PC-9 (cell line): ENCODE measurements around the gene HDAC7. TPM values are rescaled to one million over a fixed set of nuclear protein-coding genes. Genes with fewer than 3 reads are reported as not detected.
A peak's percentile ranks its signal among the peaks of the same experiment; 100 is the strongest.

ENCODE experiments used
- BruUV-seq: library from RNA; stranded (reverse); fragments of 400-500 nt; replicated peaks from 2 replicates; lab custom pipeline; 2021; lab: Mats Ljungman, UMichigan
- CTCF ChIA-PET: fragments of 300-600 bp; sonication (Branson Sonifier 250); formaldehyde crosslinking; loops from one replicate; lab custom pipeline; 2022; ENCODE audit warnings: antibody characterized with exemption; lab: Charles Lee
- POLR2A ChIA-PET: fragments of 300-600 bp; sonication (Branson Sonifier 250); formaldehyde crosslinking; loops from one replicate; lab custom pipeline; 2022; ENCODE audit warnings: antibody characterized with exemption; ENCODE audit not compliant: unreplicated experiment; lab: Charles Lee
- DNase-seq, 2 experiments: peaks; one replicate each; pipeline versions ENCODE4 v3.0.0 to v3.0.0-alpha.2; 2015 to 2022; ENCODE audit warnings: mixed read lengths in 1 of 2
- H2AFZ ChIP-seq: fragments of 200-600 bp; sonication (generic); 2 replicates; pipeline ENCODE4 v1.8.1; 2017; ENCODE audit warnings: antibody characterized with exemption
- H3F3A ChIP-seq: fragments of 200-600 bp; sonication (generic); 2 replicates; pipeline ENCODE4 v1.8.1; 2017; ENCODE audit warnings: antibody characterized with exemption, mild to moderate bottlenecking, low read depth; ENCODE audit not compliant: insufficient read depth
- H3K27ac ChIP-seq: fragments of 200-600 bp; sonication (generic); 2 replicates; pipeline ENCODE4 v1.6.1; 2016; ENCODE audit warnings: mixed run types
- H3K27me3 ChIP-seq: fragments of 200-600 bp; sonication (generic); 2 replicates; pipeline ENCODE4 v1.6.1; 2016; ENCODE audit warnings: low read depth, mixed run types; ENCODE audit not compliant: insufficient read depth
- H3K36me3 ChIP-seq: fragments of 200-600 bp; sonication (generic); 2 replicates; pipeline ENCODE4 v1.6.1; 2016; ENCODE audit warnings: low read depth, mixed run types
- H3K4me1 ChIP-seq: fragments of 200-600 bp; sonication (generic); replicated peaks from 2 replicates; pipeline ENCODE4 v1.6.1; 2016; ENCODE audit warnings: mixed run types; ENCODE audit not compliant: insufficient read depth
- H3K4me2 ChIP-seq: fragments of 200-600 bp; sonication (generic); 2 replicates; pipeline ENCODE4 v1.6.1; 2017; ENCODE audit warnings: mixed run types
- H3K4me3 ChIP-seq: fragments of 200-600 bp; sonication (generic); 2 replicates; pipeline ENCODE4 v1.6.1; 2016; ENCODE audit warnings: mixed run types
- H3K79me2 ChIP-seq: fragments of 200-600 bp; sonication (generic); 2 replicates; pipeline ENCODE4 v1.6.1; 2017; ENCODE audit warnings: low read depth, mixed run types
- H3K9me2 ChIP-seq: fragments of 200-600 bp; sonication (generic); 2 replicates; pipeline ENCODE4 v1.8.1; 2017; ENCODE audit warnings: mild to moderate bottlenecking; ENCODE audit not compliant: insufficient read depth
- H3K9me3 ChIP-seq: fragments of 200-600 bp; sonication (generic); 2 replicates; pipeline ENCODE4 v1.8.1; 2016; ENCODE audit warnings: low read depth; ENCODE audit not compliant: insufficient read depth
- H4K20me1 ChIP-seq: fragments of 200-600 bp; sonication (generic); 2 replicates; pipeline ENCODE4 v1.8.1; 2017; ENCODE audit not compliant: insufficient read depth
- CTCF ChIP-seq: fragments of 200-600 bp; sonication (generic); conservative IDR thresholded peaks from 2 replicates; pipeline ENCODE4 v1.6.1; 2017; ENCODE audit warnings: mixed run types, antibody characterized with exemption, mild to moderate bottlenecking, moderate library complexity
- EZH2 ChIP-seq: fragments of 200-600 bp; sonication (generic); IDR thresholded peaks from 2 replicates; pipeline ENCODE4 v1.8.0; 2017; ENCODE audit warnings: antibody characterized with exemption, low read depth
- intact Hi-C: fragments of 100-400 bp; cut with micrococcal nuclease; formaldehyde crosslinking; loops from one replicate; pipeline ENCODE4 v1.10.0; 2022; ENCODE audit not compliant: unreplicated experiment
- total RNA-seq: library from RNA; stranded (reverse); gene quantifications from 2 replicates; pipeline ENCODE4 v1.2.3, GENCODE V29; 2021

HDAC7 gene
- total RNA-seq, 1 experiment from 2014 or later: 106 TPM

- Histone ChIP-seq H3F3A (peaks cover 45% of the 10 kb centered on the region), H2AFZ (no peak overlapping the region), H3K36me3 (no peaks in the 10 kb centered on the region), H3K4me2 (peak overlapping the region; percentile 55), H3K9me3 (no peaks in the 10 kb centered on the region), H3K9me2 (no peaks in the 10 kb centered on the region), H3K4me1 (peaks cover 68% of the 10 kb centered on the region), H3K79me2 (no peaks in the 10 kb centered on the region), H4K20me1 (no peaks in the 10 kb centered on the region), H3K27ac (peak overlapping the region; percentile 53), H3K4me3 (no peak overlapping the region), H3K27me3 (no peaks in the 10 kb centered on the region)
- no peak for TF ChIP-seq EZH2
- TF ChIP-seq CTCF: no peak
- BruUV-seq: no TSS peak
- ChIA-PET CTCF (interaction anchor here (0.7 to 3.0 kb wide), 3 partner anchors 25 to 40 kb away, joined by 3 to 29 read pairs (median 13); no protein-coding TSS in a partner anchor), POLR2A (interaction anchor here (0.5 to 1.2 kb wide), 3 partner anchors 9 to 770 kb away, joined by 3 to 9 read pairs (median 3); no protein-coding TSS in a partner anchor)
- DNase-seq: peak; percentile 71 to 97
- intact Hi-C loops: loop anchor here (1.0 kb wide), 2 partner anchors 10 to 15 kb away; no protein-coding TSS in a partner anchor
Observed at GRCh38 chr12:47768323-47768811, 51.3 kb downstream of the HDAC7 start.

GRCh38 chr12:47767216-47767724, 52.4 kb downstream of the HDAC7 start:
- ChIA-PET CTCF (interaction anchor here (0.7 to 3.0 kb wide), 8 partner anchors 9 to 70 kb away, joined by 3 to 29 read pairs (median 6); partner anchors contain the start of gene ENDOU), POLR2A (interaction anchor here (0.5 to 0.6 kb wide), 4 partner anchors 12 to 1501 kb away, joined by 3 to 8 read pairs (median 5); no protein-coding TSS in a partner anchor)
- intact Hi-C loops: loop anchor here (1.0 kb wide), 1 partner anchor 23 kb away; no protein-coding TSS in a partner anchor
- H3K4me3 ChIP-seq: no peak overlapping the region
- H4K20me1 ChIP-seq: no peaks in the 10 kb centered on the region
- DNase-seq: peak in 1 of 2 experiments; percentile 55
- no peaks in the 10 kb centered on the region for H3K36me3 ChIP-seq
- H3K27ac ChIP-seq: no peak overlapping the region
- H3K4me1 ChIP-seq: peaks cover 70% of the 10 kb centered on the region
- peaks cover 43% of the 10 kb centered on the region for H3F3A ChIP-seq
- no peak for TF ChIP-seq EZH2
- TF ChIP-seq CTCF: peak; percentile 72
- no peaks in the 10 kb centered on the region for H3K79me2 ChIP-seq
- no peaks in the 10 kb centered on the region for H3K9me2 ChIP-seq
- no peak overlapping the region for H2AFZ ChIP-seq
- H3K9me3 ChIP-seq: no peaks in the 10 kb centered on the region
- H3K4me2 ChIP-seq: peak overlapping the region; percentile 43
- no peaks in the 10 kb centered on the region for H3K27me3 ChIP-seq
- no TSS peak for BruUV-seq

GRCh38 chr12:47766502-47767215, 53.0 kb downstream of the HDAC7 start:
- no TSS peak for BruUV-seq
- no peaks in the 10 kb centered on the region for H4K20me1 ChIP-seq
- no peaks in the 10 kb centered on the region for H3K36me3 ChIP-seq
- TF ChIP-seq EZH2 (no peak), CTCF (no peak)
- ChIA-PET CTCF (interaction anchor here (0.6 to 3.0 kb wide), 9 partner anchors 9 to 1134 kb away, joined by 3 to 29 read pairs (median 6); partner anchors contain the start of gene ENDOU), POLR2A (interaction anchor here (0.6 kb wide), 3 partner anchors 11 to 1501 kb away, joined by 3 to 5 read pairs (median 5); no protein-coding TSS in a partner anchor)
- no peaks in the 10 kb centered on the region for H3K27me3 ChIP-seq
- H3K4me1 ChIP-seq: peaks cover 70% of the 10 kb centered on the region
- no peaks in the 10 kb centered on the region for H3K79me2 ChIP-seq
- DNase-seq: peak in 1 of 2 experiments; percentile 26
- no peaks in the 10 kb centered on the region for H3K9me2 ChIP-seq
- H3K4me2 ChIP-seq: peak overlapping the region; percentile 23; the same call in 1 of the 2 replicates
- H3K4me3 ChIP-seq: no peak overlapping the region
- intact Hi-C loops: loop anchor here (1.0 kb wide), 1 partner anchor 22 kb away; no protein-coding TSS in a partner anchor
- no peak overlapping the region for H3K27ac ChIP-seq
- peaks cover 39% of the 10 kb centered on the region for H3F3A ChIP-seq
- no peak overlapping the region for H2AFZ ChIP-seq
- H3K9me3 ChIP-seq: no peaks in the 10 kb centered on the region
